Esophagus (tissue), 2 donors: ENCODE measurements around the gene PCBD1. TPM values are rescaled to one million over a fixed set of nuclear protein-coding genes. Genes with fewer than 3 reads are reported as not detected.

ENCODE experiments used
- H3K27ac ChIP-seq, 2 donors: one replicate each; pipeline ENCODE4 v1.5.1; 2013; ENCODE audit warnings: low read depth in 2 of 2, mild to moderate bottlenecking in 2 of 2, inconsistent platforms in 1 of 2, low read length in 1 of 2, moderate library complexity in 1 of 2
- H3K27me3 ChIP-seq, 2 donors: one replicate each; pipeline ENCODE4 v1.6.1; 2013; ENCODE audit warnings: low read length in 2 of 2, control low read depth in 1 of 2, mild to moderate bottlenecking in 1 of 2; ENCODE audit not compliant: insufficient read depth in 2 of 2, control insufficient read depth in 1 of 2
- H3K36me3 ChIP-seq, 2 donors: one replicate each; pipeline ENCODE4 v1.6.1; 2013; ENCODE audit warnings: low read length in 1 of 2; ENCODE audit not compliant: control insufficient read depth in 2 of 2, insufficient read depth in 2 of 2
- H3K4me1 ChIP-seq, 2 donors: one replicate each; pipeline ENCODE4 v1.6.1; 2013; ENCODE audit warnings: low read length in 1 of 2; ENCODE audit not compliant: control insufficient read depth in 2 of 2, insufficient read depth in 2 of 2
- H3K4me3 ChIP-seq, 2 donors: one replicate each; pipeline ENCODE4 v1.5.1; 2013; ENCODE audit warnings: low read length in 2 of 2, mild to moderate bottlenecking in 2 of 2, low read depth in 1 of 2, moderate library complexity in 1 of 2
- H3K9me3 ChIP-seq, 2 donors: one replicate each; pipeline ENCODE4 v1.6.1; 2013; ENCODE audit warnings: mild to moderate bottlenecking in 2 of 2, low read depth in 1 of 2, low read length in 1 of 2, moderate library complexity in 1 of 2; ENCODE audit not compliant: control insufficient read depth in 2 of 2, insufficient read depth in 1 of 2
- WGBS, 2 donors: extraction: QIAGEN DNeasy Blood & Tissue Kit; methylation state at CpG; one replicate each; pipeline ENCODE4 v1.1.7; 2013; 5-methylcytosine and 5-hydroxymethylcytosine counted together
- polyA plus RNA-seq, 2 donors: library from polyadenylated mRNA; stranded (reverse); fragments of 200-250 nt; gene quantifications; one replicate each; pipeline ENCODE4 v1.2.3, GENCODE V29; 2013
- donor health status: healthy with polysubstance abuse.
- donor health status: Bipolar disorder and iron deficiency.

Gene PCBD1
- polyA plus RNA-seq, 2 donors = 42.5 to 60.4 TPM

DNA sequence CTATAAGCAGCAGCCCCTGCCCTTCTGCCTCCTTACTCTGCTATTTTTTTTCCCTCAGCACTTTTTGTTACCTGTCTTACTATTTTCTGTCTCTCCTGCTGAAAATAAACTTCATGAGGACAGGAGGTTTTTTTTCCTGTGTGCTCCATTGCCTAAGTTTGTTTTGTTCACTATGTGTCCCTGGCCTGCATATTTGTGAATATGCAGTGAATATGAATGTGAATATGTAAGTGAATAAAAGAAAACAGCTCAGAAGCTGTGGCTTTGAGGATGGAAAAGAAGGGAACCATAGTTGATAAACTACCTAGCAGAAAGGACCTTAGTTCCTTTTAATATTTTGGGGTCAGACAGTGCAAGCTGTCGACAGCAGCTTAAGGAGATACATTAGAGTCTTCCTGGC is 34.9 kb downstream of the PCBD1 start:
- WGBS, 2 donors = 56 to 78% methylated on average over 1 of the region's 1 CpG
- Histone ChIP-seq H3K36me3 (peaks cover 3 to 11% of the 10 kb centered on the region in 2 donors), H3K27me3 (no peaks in the 10 kb centered on the region), H3K9me3 (no peaks in the 10 kb centered on the region), H3K27ac (no peak overlapping the region), H3K4me3 (no peak overlapping the region), H3K4me1 (peaks cover 0 to 3% of the 10 kb centered on the region in 2 donors)

DNA sequence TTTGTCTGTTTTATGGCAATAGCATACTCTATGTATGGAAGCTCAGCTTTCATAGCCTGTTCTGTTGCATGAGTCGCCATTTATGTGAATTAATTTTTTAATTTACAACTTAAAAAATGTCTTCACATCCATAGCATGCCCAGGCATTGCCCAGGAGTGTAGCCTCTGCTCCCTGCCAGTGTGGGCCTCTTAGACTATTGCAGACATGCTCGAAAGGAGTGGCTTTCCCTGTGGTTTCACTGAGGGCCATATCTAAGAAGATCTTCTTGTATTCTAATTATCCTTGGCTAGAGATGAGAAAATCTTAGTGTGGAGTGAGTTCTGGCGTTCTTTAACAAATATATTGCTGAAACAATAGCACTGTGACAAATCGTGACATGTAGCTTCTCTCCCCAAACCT is 35.3 kb downstream of the PCBD1 start:
- 49 to 60% methylated on average over 4 of the region's 4 CpGs for WGBS, 2 donors
- Histone ChIP-seq H3K27me3 (no peaks in the 10 kb centered on the region), H3K27ac (no peak overlapping the region), H3K9me3 (no peaks in the 10 kb centered on the region), H3K36me3 (peaks cover 3 to 11% of the 10 kb centered on the region in 2 donors), H3K4me1 (peaks cover 0 to 3% of the 10 kb centered on the region in 2 donors), H3K4me3 (no peak overlapping the region)

DNA sequence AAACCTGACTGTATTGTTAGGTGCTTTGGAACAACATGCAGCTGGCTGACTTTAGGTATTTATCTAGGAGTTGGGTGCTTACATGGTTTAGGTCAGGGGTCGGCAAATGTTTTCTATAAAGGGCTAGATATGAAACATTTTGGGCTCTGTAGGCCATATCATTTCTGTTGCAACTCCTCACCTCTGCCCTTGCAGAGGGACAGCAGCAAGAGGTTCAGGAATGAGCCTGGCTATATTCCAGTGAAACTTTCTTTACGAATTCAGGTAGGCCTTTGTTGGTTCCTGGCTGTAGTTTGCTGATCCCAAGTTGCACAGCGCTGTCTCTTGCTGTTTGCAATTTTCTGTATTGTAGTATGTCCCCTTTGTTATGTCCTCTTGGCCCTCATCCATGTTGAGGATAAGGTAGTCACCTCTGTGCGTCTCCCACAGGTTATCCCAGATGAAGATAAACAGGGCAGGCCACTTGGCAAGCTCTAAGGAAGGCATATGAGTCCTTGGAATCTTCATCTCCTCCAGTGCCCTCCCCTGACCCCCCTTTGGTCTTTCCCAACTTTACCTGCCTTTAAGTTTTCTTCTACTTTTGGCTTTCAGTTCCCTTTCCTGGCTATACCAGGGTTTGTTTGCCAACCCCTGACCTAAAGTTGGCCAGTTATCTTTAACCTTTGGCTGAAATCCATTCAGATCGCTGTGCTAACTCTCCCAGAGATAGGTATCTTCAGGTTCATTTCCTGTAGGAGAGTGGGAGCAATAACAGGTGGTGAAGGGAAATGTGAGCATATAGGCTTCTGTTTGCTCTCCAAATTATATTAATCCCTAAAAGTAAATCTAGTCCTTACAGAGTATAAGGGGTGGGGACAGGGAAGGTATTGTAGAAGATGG is 36.5 kb downstream of the PCBD1 start:
- no peak overlapping the region for H3K4me3 ChIP-seq
- no peaks in the 10 kb centered on the region for H3K27me3 ChIP-seq
- H3K9me3 ChIP-seq = no peaks in the 10 kb centered on the region
- H3K27ac ChIP-seq = no peak overlapping the region
- 67 to 72% methylated on average over 5 of the region's 5 CpGs for WGBS, 2 donors
- peaks cover 0 to 3% of the 10 kb centered on the region in 2 donors for H3K4me1 ChIP-seq
- H3K36me3 ChIP-seq = peaks cover 0 to 8% of the 10 kb centered on the region in 2 donors

DNA sequence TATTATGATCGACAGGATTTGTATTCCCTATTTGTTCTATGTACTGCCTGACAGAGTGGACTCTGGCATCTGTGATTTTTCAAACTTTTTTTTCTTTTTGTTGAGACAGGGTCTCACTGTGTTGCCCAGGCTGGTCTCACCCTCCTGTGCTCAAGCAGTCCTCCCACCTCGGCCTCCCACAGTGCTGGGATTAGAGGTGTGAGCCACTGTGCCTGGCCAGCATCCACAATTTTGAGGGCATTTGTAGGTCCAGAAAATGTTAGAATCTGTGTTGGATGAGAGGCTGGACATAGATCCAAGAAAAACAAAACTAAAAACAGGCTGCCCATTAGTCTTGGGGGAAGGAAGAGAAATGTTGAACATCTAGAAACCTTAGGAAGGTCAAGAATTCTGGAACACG is 38.3 kb downstream of the PCBD1 start:
- H3K4me1 ChIP-seq = peaks cover 0 to 3% of the 10 kb centered on the region in 2 donors
- no peaks in the 10 kb centered on the region for H3K27me3 ChIP-seq
- no peaks in the 10 kb centered on the region for H3K9me3 ChIP-seq
- no peak overlapping the region for H3K4me3 ChIP-seq
- 74 to 80% methylated on average over 3 of the region's 3 CpGs for WGBS, 2 donors
- no peak overlapping the region for H3K27ac ChIP-seq
- H3K36me3 ChIP-seq = peaks cover 0 to 9% of the 10 kb centered on the region in 2 donors

DNA sequence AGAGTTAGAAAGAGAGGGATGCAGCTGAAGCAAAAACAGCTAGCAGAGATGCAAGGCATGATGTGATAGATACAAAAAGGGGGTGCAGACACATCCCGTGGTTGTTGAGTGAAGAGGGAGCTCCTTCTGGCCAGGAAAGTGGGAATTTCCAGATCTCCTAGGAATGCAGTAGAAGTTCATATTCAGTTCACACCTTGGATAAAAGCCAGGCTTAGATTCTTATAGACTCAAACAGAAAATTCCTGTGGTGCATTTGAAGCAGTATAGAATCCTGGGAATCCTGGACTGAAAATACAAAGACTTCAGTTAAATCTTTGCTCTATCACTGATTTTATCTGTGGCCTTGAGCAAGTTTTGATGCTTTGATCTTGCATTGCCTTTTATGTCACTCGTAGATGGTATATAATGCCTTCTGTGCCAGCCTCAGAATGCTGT is 38.8 kb downstream of the PCBD1 start:
- H3K36me3 ChIP-seq = peaks cover 0 to 9% of the 10 kb centered on the region in 2 donors
- H3K27ac ChIP-seq = no peak overlapping the region
- 34 to 47% methylated on average over 2 of the region's 2 CpGs for WGBS, 2 donors
- no peaks in the 10 kb centered on the region for H3K9me3 ChIP-seq
- H3K27me3 ChIP-seq = no peaks in the 10 kb centered on the region
- H3K4me1 ChIP-seq = peaks cover 0 to 3% of the 10 kb centered on the region in 2 donors
- H3K4me3 ChIP-seq = no peak overlapping the region

DNA sequence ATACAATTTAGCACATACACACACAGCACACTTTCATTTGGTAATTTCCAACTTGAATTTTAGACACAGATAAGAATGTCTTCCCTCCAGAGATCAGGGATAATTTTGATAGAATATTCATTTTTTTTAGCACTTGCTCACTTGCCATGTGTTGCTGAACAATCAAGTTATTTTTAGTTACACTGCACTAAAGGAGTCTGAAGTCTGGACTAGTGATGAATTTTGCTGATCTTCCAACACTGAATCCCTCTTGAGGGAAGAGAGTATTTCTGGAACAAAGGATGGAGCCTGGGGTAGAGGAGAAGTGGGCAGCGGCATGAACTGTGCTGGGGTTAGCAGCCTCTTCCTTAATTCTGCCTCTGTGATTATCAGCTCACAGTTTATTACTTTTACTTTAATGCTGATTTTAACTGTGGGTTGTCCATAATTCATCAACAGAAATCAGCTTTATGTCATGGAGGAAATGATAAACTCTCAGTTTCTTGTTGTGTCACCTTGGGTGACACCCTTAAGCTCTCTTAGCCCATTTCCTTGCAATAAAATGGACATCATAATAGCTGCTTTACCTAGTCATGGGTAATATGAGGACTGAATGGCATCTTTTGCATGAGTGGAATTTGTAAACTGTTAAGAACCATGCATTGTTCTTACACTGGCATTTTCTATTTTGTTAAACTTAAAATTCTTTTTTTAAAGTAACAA is 40.6 kb downstream of the PCBD1 start:
- Histone ChIP-seq H3K27me3 (no peaks in the 10 kb centered on the region), H3K36me3 (peaks cover 0 to 9% of the 10 kb centered on the region in 2 donors), H3K4me1 (peaks cover 0 to 3% of the 10 kb centered on the region in 2 donors), H3K4me3 (no peak overlapping the region), H3K9me3 (no peaks in the 10 kb centered on the region), H3K27ac (no peak overlapping the region)
- 78 to 86% methylated on average over 1 of the region's 1 CpG for WGBS, 2 donors

DNA sequence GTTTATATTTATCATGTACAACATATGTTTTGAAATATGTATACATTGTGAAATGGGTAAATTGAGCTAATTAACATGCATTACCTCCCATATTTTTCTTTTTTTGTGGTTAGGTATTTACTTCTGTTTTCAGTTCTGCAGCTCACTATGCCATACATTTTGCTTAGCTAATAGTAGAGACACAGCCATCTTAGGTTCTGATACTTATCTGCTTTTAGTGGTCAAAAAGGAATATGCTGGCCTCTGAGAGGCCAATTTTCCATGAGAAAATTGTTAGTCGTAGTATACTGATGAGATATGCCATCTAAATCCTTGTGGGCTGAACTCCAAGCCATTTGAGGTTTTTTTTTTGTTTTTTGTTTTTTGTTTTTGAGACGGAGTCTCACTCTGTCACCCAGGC is 41.6 kb downstream of the PCBD1 start:
- H3K36me3 ChIP-seq = peaks cover 0 to 13% of the 10 kb centered on the region in 2 donors
- no peaks in the 10 kb centered on the region for H3K9me3 ChIP-seq
- H3K27ac ChIP-seq = no peak overlapping the region
- 79 to 81% methylated on average over 2 of the region's 2 CpGs for WGBS, 2 donors
- peaks cover 1 to 3% of the 10 kb centered on the region in 2 donors for H3K4me1 ChIP-seq
- H3K27me3 ChIP-seq = no peaks in the 10 kb centered on the region
- H3K4me3 ChIP-seq = no peak overlapping the region

DNA sequence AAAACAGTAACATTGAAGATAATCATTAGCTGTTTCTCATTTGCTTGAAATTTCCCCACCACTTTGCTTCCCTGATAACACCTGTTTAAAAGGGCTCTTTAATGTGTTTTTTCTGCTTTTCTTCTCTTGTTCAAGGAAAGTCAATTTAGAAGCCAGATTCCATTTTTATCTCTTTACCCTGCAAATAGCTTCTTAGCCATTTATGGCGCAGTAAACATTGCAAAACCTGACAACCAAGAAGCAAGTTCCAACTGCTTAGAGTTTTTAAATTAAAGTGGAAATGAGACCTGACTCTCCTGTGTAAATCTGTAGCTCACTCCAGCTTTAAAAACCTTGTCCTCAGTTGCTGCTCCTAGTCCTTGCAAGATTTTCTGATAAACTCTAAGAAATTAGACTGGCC is 42.5 kb downstream of the PCBD1 start:
- WGBS, 2 donors = 76 to 91% methylated on average over 1 of the region's 1 CpG
- Histone ChIP-seq H3K36me3 (peaks cover 0 to 7% of the 10 kb centered on the region in 2 donors), H3K27me3 (no peaks in the 10 kb centered on the region), H3K4me1 (peaks cover 0 to 3% of the 10 kb centered on the region in 2 donors), H3K9me3 (no peaks in the 10 kb centered on the region), H3K27ac (no peak overlapping the region), H3K4me3 (no peak overlapping the region)

DNA sequence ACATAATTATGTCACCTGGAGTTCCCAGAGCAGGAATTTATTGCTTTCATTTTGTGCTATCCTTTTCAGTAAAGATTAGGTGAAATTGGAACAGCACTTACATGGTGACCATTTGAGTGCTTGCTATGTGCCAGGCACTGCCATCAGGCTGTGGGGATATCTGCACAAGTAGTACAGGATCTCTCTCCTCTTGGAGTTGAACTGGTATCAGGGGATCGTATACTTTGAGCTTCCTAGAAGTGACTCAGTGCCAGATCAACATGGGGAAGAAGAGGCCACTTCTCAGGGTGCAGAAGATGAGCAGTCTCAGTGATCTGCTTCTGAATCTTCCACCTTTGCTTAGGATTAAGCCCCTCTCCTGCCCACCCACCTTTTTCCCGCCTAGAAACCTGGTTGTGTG is 43.1 kb downstream of the PCBD1 start:
- 80 to 87% methylated on average over 2 of the region's 2 CpGs for WGBS, 2 donors
- Histone ChIP-seq H3K9me3 (no peaks in the 10 kb centered on the region), H3K4me1 (peaks cover 0 to 3% of the 10 kb centered on the region in 2 donors), H3K4me3 (no peak overlapping the region), H3K27ac (no peak overlapping the region), H3K36me3 (peaks cover 0 to 7% of the 10 kb centered on the region in 2 donors), H3K27me3 (no peaks in the 10 kb centered on the region)
